Measurements from ENCODE around the gene CDH2. TPM values are rescaled to one million over a fixed set of nuclear protein-coding genes. Genes with fewer than 3 reads are reported as not detected.

The CDH2 gene
- total and polyA plus RNA-seq, 10 donors, result 0.96 to 40.2 (median 24.6) TPM

GRCh38 chr18:28153485-28154065 is 23.4 kb downstream of the CDH2 start:
- no peak overlapping the region for H3K27ac ChIP-seq
- H3K9me3 ChIP-seq, result no peaks in the 10 kb centered on the region
- H3K4me3 ChIP-seq, result no peak overlapping the region
- TF ChIP-seq POLR2AphosphoS5 (IDR thresholded peaks at IDR 0.05), result no peak
- TF ChIP-seq CTCF (IDR thresholded peaks at IDR 0.05 in 8 of 11, conservative IDR thresholded peaks at IDR 0.05 in 3 of 11), result no peak
- no peak for TF ChIP-seq POLR2A (IDR thresholded peaks at IDR 0.05)
- no peaks in the 10 kb centered on the region for H3K27me3 ChIP-seq (replicated peaks in 1 of 7)
- H3K4me1 ChIP-seq, result peaks cover 0 to 9% (median 0%) of the 10 kb centered on the region in 6 donors
- DNase-seq, result no peak
- WGBS, 5 donors, result 78 to 91% (median 86%) methylated on average over 3 of the region's 3 CpGs
- intact Hi-C loops (cut with DNase I; ENCODE audit: low total_unique reads), result no loop called here
- H3K36me3 ChIP-seq, result no peaks in the 10 kb centered on the region

- WGBS, 5 donors, result 25 to 42% (median 34%) methylated on average over 3 of the region's 3 CpGs
- no peak overlapping the region for H3K4me3 ChIP-seq
- no peak for DNase-seq
- H3K27ac ChIP-seq, result peak overlapping the region in 3 of 8 donors; percentile 27 to 37 (median 31)
- TF ChIP-seq CTCF (IDR thresholded peaks at IDR 0.05 in 8 of 11, conservative IDR thresholded peaks at IDR 0.05 in 3 of 11), result no peak
- no peak for TF ChIP-seq POLR2A (IDR thresholded peaks at IDR 0.05)
- TF ChIP-seq POLR2AphosphoS5 (IDR thresholded peaks at IDR 0.05), result no peak
- H3K9me3 ChIP-seq, result no peaks in the 10 kb centered on the region
- H3K4me1 ChIP-seq, result peaks cover 0 to 3% (median 0%) of the 10 kb centered on the region in 6 donors
- intact Hi-C loops (cut with DNase I; ENCODE audit: low total_unique reads), result no loop called here
- no peaks in the 10 kb centered on the region for H3K36me3 ChIP-seq
- no peaks in the 10 kb centered on the region for H3K27me3 ChIP-seq (replicated peaks in 1 of 7)
These were observed 24.2 kb downstream of the CDH2 start for GRCh38 chr18:28152754-28153153.

- TF ChIP-seq POLR2AphosphoS5 (IDR thresholded peaks at IDR 0.05) (no peak), POLR2A (IDR thresholded peaks at IDR 0.05) (no peak), CTCF (IDR thresholded peaks at IDR 0.05 in 8 of 11, conservative IDR thresholded peaks at IDR 0.05 in 3 of 11) (no peak)
- Histone ChIP-seq H3K9me3 (no peaks in the 10 kb centered on the region), H3K4me1 (peaks cover 0 to 6% (median 0%) of the 10 kb centered on the region in 6 donors), H3K36me3 (no peaks in the 10 kb centered on the region), H3K4me3 (no peak overlapping the region), H3K27ac (peak overlapping the region in 3 of 8 donors; percentile 27 to 37 (median 31)), H3K27me3 (replicated peaks in 1 of 7) (no peaks in the 10 kb centered on the region)
- DNase-seq, result no peak
- intact Hi-C loops (cut with DNase I; ENCODE audit: low total_unique reads), result no loop called here
- WGBS, 5 donors, result 72 to 79% (median 76%) methylated on average over 4 of the region's 4 CpGs
These were observed 24.6 kb downstream of the CDH2 start for GRCh38 chr18:28152354-28152753.

GRCh38 chr18:28151434-28151833 is 25.5 kb downstream of the CDH2 start:
- Histone ChIP-seq H3K4me3 (no peak overlapping the region), H3K4me1 (peaks cover 0 to 6% (median 0%) of the 10 kb centered on the region in 6 donors), H3K27me3 (replicated peaks in 1 of 7) (no peaks in the 10 kb centered on the region), H3K27ac (no peak overlapping the region), H3K9me3 (no peaks in the 10 kb centered on the region), H3K36me3 (no peaks in the 10 kb centered on the region)
- WGBS, 5 donors, result 80 to 95% (median 91%) methylated on average over 1 of the region's 1 CpG
- intact Hi-C loops (cut with DNase I; ENCODE audit: low total_unique reads), result no loop called here
- TF ChIP-seq CTCF (IDR thresholded peaks at IDR 0.05 in 8 of 11, conservative IDR thresholded peaks at IDR 0.05 in 3 of 11), result no peak
- no peak for TF ChIP-seq POLR2AphosphoS5 (IDR thresholded peaks at IDR 0.05)
- no peak for TF ChIP-seq POLR2A (IDR thresholded peaks at IDR 0.05)
- DNase-seq, result no peak
